ENCODE results near the gene ANO1.

ANO1 gene

DNA sequence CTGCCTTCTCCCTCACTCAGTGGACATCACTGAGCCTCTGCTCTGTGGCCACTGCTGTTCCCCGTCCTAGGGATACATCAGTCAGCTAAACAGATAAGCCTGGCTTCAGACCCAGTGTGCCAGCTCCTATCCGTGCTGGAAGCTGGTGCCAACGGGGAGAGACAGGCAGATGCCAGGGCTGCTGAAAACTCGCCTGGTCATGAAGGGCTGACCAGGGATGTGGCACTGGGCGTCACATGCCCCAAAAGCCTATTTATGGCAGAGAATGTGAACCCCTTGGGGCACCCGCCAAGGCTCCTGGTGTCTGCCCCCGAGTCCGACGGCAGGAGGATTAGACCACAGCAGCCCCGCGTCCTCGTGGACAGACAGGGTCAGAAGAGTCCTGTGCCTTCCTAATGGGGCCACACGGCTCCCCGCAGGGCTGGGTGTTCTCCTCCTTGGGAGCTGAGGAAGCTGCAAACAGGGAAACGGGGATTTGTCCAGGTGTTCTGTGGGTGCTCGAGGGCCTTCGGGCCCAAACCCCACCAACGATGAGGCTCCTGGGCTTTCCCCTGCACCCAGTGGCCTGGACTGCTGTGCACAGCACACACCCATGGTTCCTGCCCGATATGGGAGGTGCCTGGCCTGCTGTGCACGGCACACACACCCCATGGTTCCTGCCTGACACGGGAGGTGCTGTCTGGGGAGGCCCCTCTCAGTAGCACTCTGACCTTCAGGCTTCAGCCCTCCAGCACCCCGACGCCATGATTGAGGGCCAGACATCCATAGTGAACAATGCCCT lies 19.9 kb downstream of the ANO1 start:
- no peak for DNase-seq

DNA sequence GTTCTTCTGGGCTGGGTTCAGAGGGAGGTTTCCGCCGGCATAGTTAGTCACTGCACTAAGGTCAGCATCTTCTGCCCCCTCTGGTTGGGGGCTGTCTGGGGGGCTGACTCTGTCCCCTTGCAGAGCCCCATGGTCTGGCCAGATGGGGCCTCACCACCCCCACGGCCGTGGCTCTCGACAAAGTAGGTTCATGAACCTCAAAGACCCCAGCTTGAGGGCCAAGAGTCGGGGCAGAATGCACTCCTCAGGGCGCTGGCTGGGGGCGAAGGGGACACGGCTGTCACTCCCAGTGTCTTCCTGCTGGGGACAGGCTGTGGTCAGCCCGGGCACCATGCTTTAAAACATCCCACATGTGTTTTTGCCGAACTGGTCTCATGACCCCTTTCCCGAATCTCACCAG lies 20.8 kb downstream of the ANO1 start:
- no peak for DNase-seq

GRCh38 chr11:70099578-70100279 lies 21.6 kb downstream of the ANO1 start:
- DNase-seq: no peak

- DNase-seq: no peak
Observed at GRCh38 chr11:70100280-70100603, 22.1 kb downstream of the ANO1 start.

GRCh38 chr11:70100791-70101190 lies 22.7 kb downstream of the ANO1 start:
- DNase-seq: no peak

DNA sequence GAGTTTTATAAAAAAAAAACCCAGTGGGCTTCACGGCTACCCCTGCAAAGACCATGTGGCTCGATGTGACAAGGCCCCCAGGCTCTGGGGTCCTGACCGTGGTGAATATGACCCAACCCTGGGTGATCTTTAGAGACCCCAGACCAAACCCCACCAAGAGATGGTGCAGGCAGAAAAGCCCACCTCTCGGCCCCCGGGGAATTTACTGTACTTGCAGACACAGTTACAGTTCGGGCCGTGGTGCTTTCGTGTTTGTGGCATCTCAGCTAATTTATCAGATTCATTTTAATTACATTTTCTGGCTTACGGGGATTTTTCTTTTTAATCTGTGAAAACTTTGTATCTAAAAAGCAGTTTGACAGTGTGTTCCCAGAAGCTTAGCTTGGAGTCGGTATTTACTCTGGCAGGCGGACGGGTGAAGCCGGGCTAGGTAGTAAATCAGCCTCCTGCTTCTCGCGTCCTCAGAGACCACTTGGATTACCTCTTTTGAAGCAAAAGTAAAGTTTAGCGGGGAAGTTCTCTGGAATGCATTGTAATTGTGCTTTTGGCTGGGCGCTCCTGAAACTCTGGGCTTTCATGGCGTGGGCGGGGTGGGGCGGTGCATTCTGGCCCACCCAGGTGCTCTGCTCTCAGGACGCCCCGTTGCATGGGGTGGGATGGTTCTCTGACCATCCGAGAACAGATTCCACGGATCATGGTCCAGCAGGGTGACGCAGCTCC lies 25.3 kb downstream of the ANO1 start:
- DNase-seq: no peak

- DNase-seq: no peak
Observed at GRCh38 chr11:70104419-70104818, 26.3 kb downstream of the ANO1 start.

DNA sequence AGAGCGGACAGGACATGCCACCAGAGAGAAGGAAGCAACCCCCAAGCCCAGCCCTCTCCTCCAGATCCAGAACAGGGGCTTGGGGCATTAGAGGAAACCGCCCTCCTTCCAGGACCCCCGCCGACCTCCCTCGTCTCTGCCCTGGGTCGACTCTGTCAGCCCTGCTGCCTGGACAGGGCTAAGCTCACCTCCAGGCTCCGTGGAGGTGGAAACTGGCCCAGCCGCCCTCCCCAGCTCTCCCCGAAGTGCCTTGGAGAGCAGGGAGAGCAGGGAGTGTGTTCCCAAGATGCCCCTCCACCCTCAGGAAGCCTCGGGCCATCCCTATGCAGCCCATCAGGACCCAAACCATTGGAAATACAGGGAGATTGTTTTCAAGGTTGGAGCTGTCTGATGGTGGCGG lies 26.8 kb downstream of the ANO1 start:
- no peak for DNase-seq

DNA sequence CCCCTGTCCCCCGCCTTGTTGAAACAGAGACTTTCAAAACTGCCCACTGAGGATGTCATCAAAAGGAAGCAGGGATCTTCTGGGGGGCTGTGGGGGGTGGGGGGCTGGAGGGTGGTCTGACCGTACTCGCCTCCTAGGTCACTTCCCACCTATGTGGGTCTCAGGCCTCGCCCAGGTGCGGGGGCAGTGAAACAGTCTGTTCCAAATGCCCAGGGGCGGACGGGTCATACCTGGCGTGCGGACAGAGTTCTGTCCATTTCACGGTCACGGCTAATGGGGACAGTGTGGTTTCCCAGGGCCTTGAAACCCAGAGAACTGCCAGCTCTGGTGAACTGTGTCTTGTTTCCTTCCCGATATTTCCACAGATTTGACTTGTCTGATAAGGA lies 27.2 kb downstream of the ANO1 start:
- DNase-seq: no peak

DNA sequence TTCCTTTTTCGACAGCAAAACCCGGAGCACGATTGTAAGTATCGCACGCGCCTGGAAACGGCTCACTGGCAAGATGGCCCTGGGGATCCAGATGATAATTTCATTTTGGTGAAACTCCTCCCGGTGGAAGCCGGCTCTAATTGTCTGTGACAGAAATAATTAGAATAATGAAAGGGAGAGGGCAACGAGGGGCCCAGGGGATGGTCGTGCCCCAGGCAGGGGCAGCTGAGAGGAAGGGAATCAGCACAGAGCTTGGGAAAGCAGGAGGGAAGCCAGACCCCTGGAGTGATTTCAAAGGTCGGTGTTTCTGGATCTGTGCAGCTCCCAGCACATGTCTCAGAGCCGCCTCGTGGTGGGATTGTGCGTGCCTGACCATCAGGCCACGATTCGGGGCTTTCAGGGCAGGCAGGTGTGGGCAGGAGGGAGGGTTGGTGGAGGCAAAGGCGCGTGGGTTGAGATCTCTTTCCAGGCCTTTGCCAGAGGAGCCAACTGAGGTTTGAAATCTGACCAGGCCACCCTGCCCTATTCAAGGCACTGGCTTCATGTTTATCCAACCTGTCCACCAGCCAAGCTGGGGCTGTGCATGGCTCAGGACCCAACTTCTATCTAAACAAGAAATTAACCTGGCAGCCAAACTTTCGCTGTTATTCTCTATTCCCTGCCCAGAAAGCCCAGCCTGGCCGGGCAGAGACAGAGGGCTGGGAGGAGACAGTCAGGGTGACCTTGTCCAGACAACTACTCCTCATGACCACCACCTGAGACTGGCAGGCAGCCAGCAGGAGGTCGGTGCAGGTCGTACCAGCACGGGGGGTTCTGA lies 27.8 kb downstream of the ANO1 start:
- no peak for DNase-seq

GRCh38 chr11:70106757-70107156 lies 28.6 kb downstream of the ANO1 start:
- DNase-seq: no peak

DNA sequence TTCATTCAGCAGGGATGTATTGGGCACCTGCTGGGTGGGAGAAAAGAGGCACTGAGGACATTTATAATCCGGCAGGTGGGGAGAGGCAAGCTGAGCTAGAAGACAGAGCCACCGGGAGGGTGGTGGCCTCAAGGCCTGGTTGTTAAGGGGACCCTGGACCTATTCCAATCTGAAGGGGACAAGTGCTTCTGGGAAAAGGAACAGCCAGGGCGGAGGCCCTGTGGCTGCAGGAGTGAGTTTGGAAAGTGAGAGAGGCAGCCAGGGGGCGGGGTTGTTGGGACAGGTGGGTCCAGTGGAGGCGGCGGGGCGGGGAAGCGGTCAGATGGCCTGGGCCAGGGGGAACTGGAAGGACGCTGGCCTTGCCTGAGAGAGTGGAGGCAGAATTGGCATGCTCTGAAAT lies 29.1 kb downstream of the ANO1 start:
- no peak for DNase-seq

DNA sequence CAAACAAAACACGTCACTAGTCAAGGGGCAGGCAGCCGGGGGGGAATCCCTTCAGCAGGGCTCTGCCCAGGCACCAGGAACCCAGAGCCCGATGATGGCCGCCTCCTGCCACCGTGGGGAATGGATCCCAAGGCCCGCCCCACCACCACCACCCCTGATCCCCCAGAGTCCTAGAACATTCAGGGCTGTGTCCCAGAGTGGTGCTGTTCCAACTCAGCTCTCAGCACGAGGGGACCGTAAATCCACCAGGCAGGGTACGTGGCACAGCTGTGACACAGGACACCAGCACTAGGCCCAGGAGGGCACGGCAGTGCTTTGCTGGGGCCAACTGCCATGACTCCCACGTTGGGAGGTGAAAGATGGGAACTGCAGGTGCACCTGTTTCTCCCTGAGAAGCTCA lies 29.6 kb downstream of the ANO1 start:
- DNase-seq: no peak

DNA sequence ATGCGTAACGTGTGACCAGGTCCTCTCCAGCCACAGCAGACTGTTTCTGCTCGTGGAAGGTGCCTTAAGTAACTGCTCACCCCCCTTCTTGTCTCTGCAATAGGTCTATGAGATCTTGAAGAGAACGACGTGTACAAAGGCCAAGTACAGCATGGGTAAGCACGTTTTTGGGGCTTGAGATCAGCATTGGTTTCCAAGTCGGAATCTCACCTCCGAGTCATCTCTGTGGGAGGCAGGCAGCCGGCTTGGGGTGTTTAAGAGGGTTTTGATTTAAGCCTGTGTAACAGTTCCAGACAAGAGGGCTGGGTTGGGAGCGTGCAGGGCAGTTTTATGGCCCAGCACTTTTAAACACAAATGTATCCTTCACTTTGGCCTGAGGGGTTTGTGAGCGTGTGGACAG lies 30.1 kb downstream of the ANO1 start:
- no peak for DNase-seq

GRCh38 chr11:70109006-70109405 lies 30.9 kb downstream of the ANO1 start:
- DNase-seq: no peak

DNA sequence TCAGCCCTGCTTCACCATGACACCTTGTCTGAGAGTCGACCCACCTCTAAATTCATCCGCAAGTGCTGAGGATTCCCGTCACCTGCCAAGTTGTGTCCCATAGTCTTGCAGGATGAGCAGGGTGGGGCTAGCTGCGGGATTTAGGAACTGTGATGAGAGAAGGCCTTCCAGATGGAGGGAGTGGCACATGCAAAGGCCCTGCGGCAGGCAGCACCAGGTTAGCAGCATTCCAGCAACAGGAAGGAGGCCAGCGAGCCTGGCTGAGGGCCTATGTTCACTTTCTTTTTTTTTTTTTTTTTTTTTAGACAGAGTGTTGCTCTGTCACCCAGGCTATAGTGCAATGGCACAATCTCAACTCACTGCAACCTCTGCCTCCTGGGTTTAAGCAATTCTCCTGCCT lies 31.8 kb downstream of the ANO1 start:
- DNase-seq: no peak

DNA sequence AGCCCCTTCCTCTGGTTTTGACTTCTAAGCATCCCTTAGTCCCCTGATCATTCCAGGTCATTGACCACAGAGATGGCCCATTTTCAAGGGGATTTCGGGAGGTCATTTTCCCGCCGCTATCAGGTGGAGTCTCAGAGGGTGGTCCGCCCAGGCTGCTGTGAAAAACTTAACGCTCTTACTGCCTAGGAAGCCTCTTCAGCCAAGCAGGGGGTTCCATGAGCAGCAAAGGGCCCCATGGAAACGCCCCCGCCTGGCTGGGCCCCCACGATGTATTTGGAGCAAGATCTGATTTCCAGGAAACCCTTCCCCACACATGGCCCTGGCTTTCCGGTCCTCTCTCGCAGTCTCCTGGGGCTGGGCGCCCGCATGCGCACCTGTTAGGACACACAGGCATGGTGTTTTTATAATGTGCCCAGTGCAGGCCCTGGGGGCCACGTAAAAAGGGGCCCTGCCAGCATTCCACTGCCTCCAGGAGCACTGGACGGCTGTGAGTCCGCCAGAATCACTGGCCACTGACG lies 32.5 kb downstream of the ANO1 start:
- DNase-seq: no peak

- no peak for DNase-seq
Observed at GRCh38 chr11:70111269-70112016, 33.3 kb downstream of the ANO1 start.

DNA sequence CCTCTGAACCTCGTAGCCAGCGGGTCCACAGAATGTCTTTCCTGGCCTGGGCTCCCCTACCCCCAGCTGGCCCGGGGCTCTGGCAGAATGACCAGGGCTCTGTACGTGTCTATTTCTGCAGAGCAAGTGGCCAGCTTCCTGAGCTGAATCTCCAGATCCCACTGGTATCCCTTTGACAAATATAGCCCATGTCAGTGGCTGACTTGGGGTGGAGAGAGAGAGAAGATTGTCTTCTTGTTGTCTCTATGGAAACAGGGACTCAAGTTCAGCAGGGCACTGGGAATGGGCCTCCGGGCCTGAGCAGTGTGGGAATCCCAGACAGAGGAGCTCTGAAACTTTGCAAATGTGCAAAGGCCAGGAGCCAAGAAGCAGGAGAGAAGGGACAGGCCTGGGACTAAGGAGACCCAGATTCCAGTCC lies 33.9 kb downstream of the ANO1 start:
- no peak for DNase-seq

GRCh38 chr11:70113801-70114200 lies 35.7 kb downstream of the ANO1 start:
- no peak for DNase-seq

DNA sequence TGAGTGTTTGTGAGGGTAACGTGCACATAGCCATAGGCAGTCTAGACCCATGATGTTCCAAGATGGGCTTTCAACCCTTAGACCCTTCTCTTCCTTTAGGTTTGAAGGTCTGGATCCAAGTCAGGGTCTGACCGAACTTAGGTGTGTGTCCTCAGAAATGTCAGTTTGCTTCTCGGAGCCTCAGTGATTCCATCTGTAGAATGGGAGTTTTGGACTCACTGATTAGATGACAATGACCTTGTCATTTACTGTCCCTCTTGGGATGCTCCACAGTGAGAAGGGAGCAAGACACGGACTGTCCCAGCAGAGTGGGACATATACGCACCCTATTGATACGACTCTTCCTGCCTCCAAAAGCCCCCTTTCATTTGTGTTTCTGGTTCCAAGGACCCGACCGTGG lies 37.7 kb downstream of the ANO1 start:
- DNase-seq: no peak

- no peak for DNase-seq
Observed at GRCh38 chr11:70116386-70117065, 38.4 kb downstream of the ANO1 start.

All from stimulated activated CD4-positive, alpha-beta T cell treated with anti-CD3 and anti-CD28 coated beads, Interleukin-4, amount 100 ng/mL, for 1 hour (primary cell).